Heart left ventricle (tissue), 16 donors: ENCODE data around the gene RUFY3. TPM values are rescaled to one million over a fixed set of nuclear protein-coding genes. Genes with fewer than 3 reads are reported as not detected.

Source experiments
- ATAC-seq, 4 donors: fragments of 200-7000 bp; cut with Tn5 transposase; one replicate each; pipeline ENCODE4 v1.9.1; 2020 to 2022; ENCODE audit warnings: moderate library complexity in 4 of 4, mild to moderate bottlenecking in 3 of 4, moderate number of reproducible peaks in 1 of 4
- DNase-seq, 5 donors: peaks; one replicate each; pipeline ENCODE4 v3.0.0-alpha.2; 2020
- H3K27ac ChIP-seq, 12 donors: fragments of 200-600 bp; sonication (generic) in 4 of 12; one replicate each; pipeline versions ENCODE4 v1.5.0 to v1.8.0; 2016 to 2022; ENCODE audit warnings: mild to moderate bottlenecking in 2 of 12
- H3K27me3 ChIP-seq, 9 donors: fragments of 200-600 bp; sonication (generic) in 2 of 9; one replicate each; pipeline versions ENCODE4 v1.5.1 to v1.8.0; 2016 to 2022; ENCODE audit warnings: mild to moderate bottlenecking in 3 of 9
- H3K36me3 ChIP-seq, 9 donors: fragments of 200-600 bp; sonication (generic) in 2 of 9; one replicate each; pipeline versions ENCODE4 v1.5.0 to v1.8.0; 2018 to 2022; ENCODE audit warnings: mild to moderate bottlenecking in 2 of 9
- H3K4me1 ChIP-seq, 12 donors: fragments of 200-600 bp; sonication (generic) in 4 of 12; one replicate each; pipeline versions ENCODE4 v1.5.0 to v1.8.0; 2016 to 2022; ENCODE audit warnings: mild to moderate bottlenecking in 3 of 12
- H3K4me3 ChIP-seq, 12 donors: fragments of 200-600 bp; sonication (generic) in 4 of 12; one replicate each; pipeline versions ENCODE4 v1.5.0 to v1.8.0; 2017 to 2022; ENCODE audit warnings: mild to moderate bottlenecking in 9 of 12, moderate library complexity in 4 of 12
- H3K9me3 ChIP-seq, 12 donors: fragments of 200-600 bp; sonication (generic) in 4 of 12; one replicate each; pipeline versions ENCODE4 v1.5.0 to v1.8.0; 2016 to 2022; ENCODE audit warnings: mild to moderate bottlenecking in 1 of 12
- CTCF ChIP-seq, 12 donors: fragments of 200-600 bp; sonication (generic) in 4 of 12; IDR thresholded peaks; one replicate each; pipeline versions ENCODE4 v1.5.0 to v1.8.0; 2018 to 2022; ENCODE audit warnings: antibody characterized with exemption in 12 of 12, mild to moderate bottlenecking in 5 of 12
- POLR2A ChIP-seq, 2 donors: fragments of 450-650 bp; IDR thresholded peaks; one replicate each; pipeline ENCODE4 v1.6.1; 2017; ENCODE audit warnings: antibody characterized with exemption in 2 of 2, mild to moderate bottlenecking in 2 of 2, moderate library complexity in 2 of 2
- WGBS, 4 donors: extraction: QIAGEN DNeasy Blood & Tissue Kit in 2 of 4; methylation state at CpG; one replicate each; pipeline versions ENCODE4 v1.1.5 to v1.1.7; 2013 to 2018; 5-methylcytosine and 5-hydroxymethylcytosine counted together
- intact Hi-C, 10 donors: fragments of 100-400 bp; cut with DNase I; formaldehyde crosslinking; loops; one replicate each; pipeline versions ENCODE4 v1.11.1 to v1.14.2; 2022
- polyA plus RNA-seq, 2 donors: library from polyadenylated mRNA; stranded (reverse); fragments of 200-250 nt; gene quantifications; one replicate each; pipeline ENCODE4 v1.2.3, GENCODE V29; 2013
- total RNA-seq, 9 donors: library from RNA; depleted of rRNA in 2 of 9; stranded (reverse); fragments of >200 nt in 2 of 9; fragmentation: NEBNext Ultra II Directional in 3 of 9; extraction: Animal tissue kit (Norgen Biotek cat#: 25700) in 3 of 9; gene quantifications; one replicate each; pipeline versions ENCODE4 v1.1.0 to v1.2.4, GENCODE V29; 2016 to 2023
- donor health status: ischemic (EF 13 %, LVEDD 7.1; RV severe dilation, severe dysfunction).
- donor health status: healthy with polysubstance abuse.
- donor health status: DM: no; HTN: yes; CAD: no.
- donor health status: DM: no; HTN: no; CAD: no.
- donor health status: ischemic (EF 25% LVEDD 6.9; RV normal size, moderate dysfunction).
- donor health status: ischemic (EF 25% LVEDD 5.7; RV mildly dilated, moderate dysfunction).
- donor health status: healthy.
- donor health status: DM: yes; HTN: yes; CAD: no.
- donor health status: ischemic (EF 35%, LVEDD 5.7; RV mildly dilated, moderate dysfunction).
- donor health status: nonischemic (EF 11% LVEDD 7.7; RV severe dilation, severe dysfunction).
- donor health status: DM: yes; HTN: yes; CAD: no.
- donor health status: PGD.
- donor health status: ischemic (EF 29% LVEDD 5.4; RV normal size, mild dysfunction).
- donor health status: nonischemic (EF 23%, LVEDD 6.1; RV moderate dilation, normal function).

The RUFY3 gene
- total and polyA plus RNA-seq, 11 donors: 12.8 to 33.0 (median 18.7) TPM

- Histone ChIP-seq H3K4me3 (no peak overlapping the region), H3K27me3 (no peaks in the 10 kb centered on the region), H3K4me1 (peaks cover 0 to 6% (median 0%) of the 10 kb centered on the region in 12 donors), H3K27ac (no peak overlapping the region), H3K36me3 (peaks cover 0 to 50% (median 36%) of the 10 kb centered on the region in 9 donors), H3K9me3 (peaks cover 0 to 3% (median 0%) of the 10 kb centered on the region in 12 donors)
- DNase-seq (no peak), ATAC-seq (no peak)
- intact Hi-C loops: no loop called here
- TF ChIP-seq POLR2A (IDR thresholded peaks at IDR 0.05) (no peak), CTCF (IDR thresholded peaks at IDR 0.05) (no peak)
- 31 to 41% (median 35%) methylated on average over 2 of the region's 2 CpGs for WGBS, 4 donors
These were observed 95.1 kb downstream of the RUFY3 start for GRCh38 chr4:70816894-70817293.

- WGBS, 4 donors: 87 to 92% (median 88%) methylated on average over 5 of the region's 5 CpGs
- peaks cover 0 to 6% (median 0%) of the 10 kb centered on the region in 12 donors for H3K4me1 ChIP-seq
- DNase-seq (no peak), ATAC-seq (no peak)
- H3K36me3 ChIP-seq: peaks cover 0 to 64% (median 50%) of the 10 kb centered on the region in 9 donors
- H3K27me3 ChIP-seq: no peaks in the 10 kb centered on the region
- peaks cover 0 to 3% (median 0%) of the 10 kb centered on the region in 12 donors for H3K9me3 ChIP-seq
- TF ChIP-seq CTCF (IDR thresholded peaks at IDR 0.05) (no peak), POLR2A (IDR thresholded peaks at IDR 0.05) (no peak)
- H3K27ac ChIP-seq: no peak overlapping the region
- H3K4me3 ChIP-seq: no peak overlapping the region
- intact Hi-C loops: no loop called here
These were observed 96.5 kb downstream of the RUFY3 start for GRCh38 chr4:70818173-70818855.

GRCh38 chr4:70818921-70819320 is 97.2 kb downstream of the RUFY3 start:
- Histone ChIP-seq H3K4me3 (no peak overlapping the region), H3K27me3 (no peaks in the 10 kb centered on the region), H3K36me3 (peaks cover 0 to 70% (median 56%) of the 10 kb centered on the region in 9 donors), H3K27ac (no peak overlapping the region), H3K4me1 (peaks cover 0 to 6% (median 0%) of the 10 kb centered on the region in 12 donors), H3K9me3 (peaks cover 0 to 3% (median 0%) of the 10 kb centered on the region in 12 donors)
- DNase-seq (no peak), ATAC-seq (no peak)
- 93 to 98% (median 97%) methylated on average over 3 of the region's 3 CpGs for WGBS, 4 donors
- intact Hi-C loops: no loop called here
- TF ChIP-seq CTCF (IDR thresholded peaks at IDR 0.05) (no peak), POLR2A (IDR thresholded peaks at IDR 0.05) (no peak)

- 95 to 99% (median 97%) methylated on average over 3 of the region's 3 CpGs for WGBS, 4 donors
- H3K9me3 ChIP-seq: no peaks in the 10 kb centered on the region
- intact Hi-C loops: no loop called here
- no peak for ATAC-seq
- H3K27me3 ChIP-seq: no peaks in the 10 kb centered on the region
- no peak overlapping the region for H3K27ac ChIP-seq
- H3K36me3 ChIP-seq: peaks cover 6 to 100% (median 98%) of the 10 kb centered on the region in 9 donors
- TF ChIP-seq POLR2A (IDR thresholded peaks at IDR 0.05): no peak
- no peak for TF ChIP-seq CTCF (IDR thresholded peaks at IDR 0.05)
- no peak overlapping the region for H3K4me3 ChIP-seq
- DNase-seq: no peak
- peaks cover 0 to 4% (median 0%) of the 10 kb centered on the region in 12 donors for H3K4me1 ChIP-seq
These were observed 107.3 kb downstream of the RUFY3 start for GRCh38 chr4:70829015-70829414.
